Measurements from ENCODE around the gene CADPS2.
"Not testable (repeated sequence)": the region's sequence is repeated elsewhere in the genome, so short reads cannot be mapped to it uniquely, and the experiment has no call there.

Gene CADPS2

GRCh38 chr7:122302761-122303530, 583.3 kb downstream of the CADPS2 start:
- DNase-seq (ENCODE audit: extremely low read depth in 1 of 2, low read depth in 1 of 2) = no peak

- DNase-seq (ENCODE audit: extremely low read depth in 1 of 2, low read depth in 1 of 2) = no peak
Measured at GRCh38 chr7:122301858-122302760, 584.2 kb downstream of the CADPS2 start.

- no peak for DNase-seq (ENCODE audit: extremely low read depth in 1 of 2, low read depth in 1 of 2)
Measured at GRCh38 chr7:122300956-122301833, 585.1 kb downstream of the CADPS2 start.

- no peak for DNase-seq (ENCODE audit: extremely low read depth in 1 of 2, low read depth in 1 of 2)
Measured at GRCh38 chr7:122300211-122300932, 585.9 kb downstream of the CADPS2 start.

GRCh38 chr7:122299624-122300210, 586.5 kb downstream of the CADPS2 start:
- DNase-seq (ENCODE audit: extremely low read depth in 1 of 2, low read depth in 1 of 2) = no peak

GRCh38 chr7:122298618-122299017, 587.6 kb downstream of the CADPS2 start:
- DNase-seq (ENCODE audit: extremely low read depth in 1 of 2, low read depth in 1 of 2) = no peak

- DNase-seq (ENCODE audit: extremely low read depth in 1 of 2, low read depth in 1 of 2) = no peak
Measured at GRCh38 chr7:122298131-122298530, 588.1 kb downstream of the CADPS2 start.

- DNase-seq (ENCODE audit: extremely low read depth in 1 of 2, low read depth in 1 of 2) = no peak
Measured at GRCh38 chr7:122291189-122291588, 595.1 kb downstream of the CADPS2 start.

GRCh38 chr7:122290476-122290875, 595.8 kb downstream of the CADPS2 start:
- no peak for DNase-seq (ENCODE audit: extremely low read depth in 1 of 2, low read depth in 1 of 2)

GRCh38 chr7:122289426-122289825, 596.8 kb downstream of the CADPS2 start:
- DNase-seq (ENCODE audit: extremely low read depth in 1 of 2, low read depth in 1 of 2) = no peak

GRCh38 chr7:122284608-122285007, 601.7 kb downstream of the CADPS2 start:
- DNase-seq (ENCODE audit: extremely low read depth in 1 of 2, low read depth in 1 of 2) = not testable (repeated sequence)

GRCh38 chr7:122273117-122273516, 613.1 kb downstream of the CADPS2 start:
- no peak for DNase-seq (ENCODE audit: extremely low read depth in 1 of 2, low read depth in 1 of 2)

GRCh38 chr7:122269241-122269640, 617.0 kb downstream of the CADPS2 start:
- DNase-seq (ENCODE audit: extremely low read depth in 1 of 2, low read depth in 1 of 2) = no peak

Data from activated CD8-positive, alpha-beta memory T cell treated with anti-CD3 and anti-CD28 coated beads for 1 hour (primary cell).